ENCODE data around the gene DMRTC2. TPM values are rescaled to one million over a fixed set of nuclear protein-coding genes. Genes with fewer than 3 reads are reported as not detected.

DMRTC2 gene
- total and polyA plus RNA-seq, 2 experiments from 2014 or later: not detected

DNA sequence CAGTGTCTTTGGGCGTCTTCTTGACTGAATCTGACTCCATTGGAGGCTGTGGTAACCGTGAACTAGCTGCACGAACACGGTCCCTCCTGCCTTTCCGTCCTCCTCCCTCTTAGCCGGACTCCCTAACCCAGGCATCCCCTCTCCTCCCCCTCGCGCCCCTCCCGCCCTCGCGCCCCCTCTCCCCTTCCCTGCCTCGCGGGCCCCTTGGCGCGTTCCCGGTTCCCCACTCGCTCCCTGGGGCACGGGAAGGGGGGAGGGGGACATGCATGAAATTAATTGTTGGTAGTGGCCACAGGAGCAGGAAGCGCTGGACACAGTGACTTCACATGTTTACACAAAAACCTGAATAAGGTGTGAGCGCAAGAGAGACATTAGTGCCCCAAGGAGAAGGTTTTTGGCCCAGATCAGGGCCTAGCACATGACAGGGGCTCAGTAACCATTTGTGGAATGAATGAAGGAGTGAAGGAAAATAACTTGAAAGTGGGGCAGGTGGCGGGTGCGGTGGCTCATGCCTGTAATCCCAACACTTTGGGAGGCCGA is 279 bp downstream of the DMRTC2 start:
- TF ChIP-seq, protein P1, sequence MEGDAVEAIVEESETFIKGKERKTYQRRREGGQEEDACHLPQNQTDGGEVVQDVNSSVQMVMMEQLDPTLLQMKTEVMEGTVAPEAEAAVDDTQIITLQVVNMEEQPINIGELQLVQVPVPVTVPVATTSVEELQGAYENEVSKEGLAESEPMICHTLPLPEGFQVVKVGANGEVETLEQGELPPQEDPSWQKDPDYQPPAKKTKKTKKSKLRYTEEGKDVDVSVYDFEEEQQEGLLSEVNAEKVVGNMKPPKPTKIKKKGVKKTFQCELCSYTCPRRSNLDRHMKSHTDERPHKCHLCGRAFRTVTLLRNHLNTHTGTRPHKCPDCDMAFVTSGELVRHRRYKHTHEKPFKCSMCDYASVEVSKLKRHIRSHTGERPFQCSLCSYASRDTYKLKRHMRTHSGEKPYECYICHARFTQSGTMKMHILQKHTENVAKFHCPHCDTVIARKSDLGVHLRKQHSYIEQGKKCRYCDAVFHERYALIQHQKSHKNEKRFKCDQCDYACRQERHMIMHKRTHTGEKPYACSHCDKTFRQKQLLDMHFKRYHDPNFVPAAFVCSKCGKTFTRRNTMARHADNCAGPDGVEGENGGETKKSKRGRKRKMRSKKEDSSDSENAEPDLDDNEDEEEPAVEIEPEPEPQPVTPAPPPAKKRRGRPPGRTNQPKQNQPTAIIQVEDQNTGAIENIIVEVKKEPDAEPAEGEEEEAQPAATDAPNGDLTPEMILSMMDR (IDR thresholded peaks at IDR 0.05; ENCODE audit: low read depth, low read length): no peak
- Histone ChIP-seq H3K27ac (no peak overlapping the region), H3K36me3 (no peaks in the 10 kb centered on the region), H3K4me1 (ENCODE audit: low read depth) (no peaks in the 10 kb centered on the region), H3K9me3 (ENCODE audit: low read depth) (no peaks in the 10 kb centered on the region), H3K27me3 (no peaks in the 10 kb centered on the region), H3K4me3 (no peak overlapping the region)
- no peak for DNase-seq (ENCODE audit: low read depth in 1 of 2, low spot score in 1 of 2)

DNA sequence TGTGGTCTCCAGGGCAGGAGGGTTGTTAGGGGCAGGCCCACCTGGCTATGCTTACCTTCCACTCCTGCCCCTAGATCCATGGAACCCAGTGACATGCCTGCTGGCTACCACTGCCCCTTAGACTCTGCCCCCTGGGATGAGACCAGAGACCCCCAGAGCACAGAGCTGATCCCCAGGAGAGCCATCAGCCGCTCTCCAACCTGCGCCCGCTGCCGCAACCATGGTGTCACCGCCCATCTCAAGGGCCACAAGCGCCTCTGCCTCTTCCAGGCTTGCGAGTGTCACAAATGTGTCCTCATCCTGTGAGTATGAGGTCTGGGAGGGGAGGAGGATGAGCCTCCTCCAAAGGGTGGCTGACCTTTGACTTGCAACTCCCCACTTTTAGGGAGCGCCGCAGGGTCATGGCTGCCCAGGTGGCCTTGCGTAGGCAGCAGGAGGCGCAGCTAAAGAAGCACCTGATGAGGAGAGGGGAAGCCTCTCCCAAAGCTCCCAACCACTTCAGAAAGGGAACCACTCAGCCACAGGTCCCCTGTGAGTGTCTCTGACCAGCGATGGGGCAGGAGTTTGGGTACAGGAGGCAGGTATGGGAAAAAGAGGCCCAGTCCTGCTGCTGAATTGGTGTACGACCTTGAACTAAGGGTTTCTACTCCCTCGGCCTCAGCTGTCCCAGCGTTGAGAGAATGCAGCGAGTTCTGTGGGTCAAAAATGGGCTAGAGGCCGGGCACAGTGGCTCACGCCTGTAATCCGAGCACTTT is 2.7 kb downstream of the DMRTC2 start:
- no peaks in the 10 kb centered on the region for H3K4me1 ChIP-seq (ENCODE audit: low read depth)
- H3K27ac ChIP-seq: no peak overlapping the region
- no peaks in the 10 kb centered on the region for H3K27me3 ChIP-seq
- no peaks in the 10 kb centered on the region for H3K36me3 ChIP-seq
- no peaks in the 10 kb centered on the region for H3K9me3 ChIP-seq (ENCODE audit: low read depth)
- H3K4me3 ChIP-seq: no peak overlapping the region
- TF ChIP-seq, protein P1 (IDR thresholded peaks at IDR 0.05; ENCODE audit: low read depth, low read length): no peak
- no peak for DNase-seq (ENCODE audit: low read depth in 1 of 2, low spot score in 1 of 2)

DNA sequence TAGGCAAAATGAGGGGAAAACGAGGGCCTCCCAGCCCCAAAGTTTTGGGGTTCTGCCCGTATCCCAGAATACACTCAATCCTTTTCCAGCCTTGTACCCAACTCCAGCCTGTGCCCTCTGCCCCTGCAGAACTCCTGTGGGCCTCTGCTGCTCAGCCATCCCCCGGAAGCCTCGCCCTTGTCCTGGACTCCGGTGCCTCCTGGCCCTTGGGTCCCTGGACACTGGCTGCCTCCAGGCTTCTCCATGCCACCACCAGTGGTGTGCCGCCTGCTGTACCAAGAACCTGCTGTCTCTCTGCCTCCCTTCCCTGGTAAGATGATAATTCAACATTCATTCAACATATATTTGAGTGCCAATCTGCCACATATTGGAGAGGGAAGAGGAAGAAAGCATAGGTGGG is 3.8 kb downstream of the DMRTC2 start:
- no peak overlapping the region for H3K27ac ChIP-seq
- H3K36me3 ChIP-seq: no peaks in the 10 kb centered on the region
- H3K9me3 ChIP-seq (ENCODE audit: low read depth): no peaks in the 10 kb centered on the region
- TF ChIP-seq, protein P1 (IDR thresholded peaks at IDR 0.05; ENCODE audit: low read depth, low read length): no peak
- DNase-seq (ENCODE audit: low read depth in 1 of 2, low spot score in 1 of 2): no peak
- H3K27me3 ChIP-seq: peaks cover 2% of the 10 kb centered on the region
- H3K4me1 ChIP-seq (ENCODE audit: low read depth): no peaks in the 10 kb centered on the region
- no peak overlapping the region for H3K4me3 ChIP-seq

DNA sequence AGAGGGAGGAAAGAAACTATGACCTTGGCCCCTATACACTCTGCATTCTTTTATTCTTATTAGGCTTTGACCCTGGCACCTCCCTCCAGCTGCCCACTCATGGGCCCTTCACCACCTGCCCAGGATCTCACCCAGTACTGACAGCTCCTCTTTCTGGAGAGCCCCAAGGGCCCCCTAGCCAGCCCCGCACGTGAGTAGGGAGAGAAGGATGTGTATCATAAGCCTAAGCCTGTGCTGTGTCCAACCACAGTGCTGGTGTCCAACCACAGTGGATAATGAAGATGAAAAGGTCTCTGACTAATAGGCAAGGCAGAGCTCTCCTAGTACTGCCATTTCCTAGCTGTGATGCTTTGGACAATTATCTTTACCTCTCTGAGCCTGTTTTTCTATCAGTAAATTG is 4.2 kb downstream of the DMRTC2 start:
- no peaks in the 10 kb centered on the region for H3K4me1 ChIP-seq (ENCODE audit: low read depth)
- H3K9me3 ChIP-seq (ENCODE audit: low read depth): no peaks in the 10 kb centered on the region
- no peaks in the 10 kb centered on the region for H3K36me3 ChIP-seq
- H3K27ac ChIP-seq: no peak overlapping the region
- no peak for DNase-seq (ENCODE audit: low read depth in 1 of 2, low spot score in 1 of 2)
- H3K4me3 ChIP-seq: no peak overlapping the region
- H3K27me3 ChIP-seq: peaks cover 4% of the 10 kb centered on the region
- TF ChIP-seq, protein P1 (IDR thresholded peaks at IDR 0.05; ENCODE audit: low read depth, low read length): no peak

DNA sequence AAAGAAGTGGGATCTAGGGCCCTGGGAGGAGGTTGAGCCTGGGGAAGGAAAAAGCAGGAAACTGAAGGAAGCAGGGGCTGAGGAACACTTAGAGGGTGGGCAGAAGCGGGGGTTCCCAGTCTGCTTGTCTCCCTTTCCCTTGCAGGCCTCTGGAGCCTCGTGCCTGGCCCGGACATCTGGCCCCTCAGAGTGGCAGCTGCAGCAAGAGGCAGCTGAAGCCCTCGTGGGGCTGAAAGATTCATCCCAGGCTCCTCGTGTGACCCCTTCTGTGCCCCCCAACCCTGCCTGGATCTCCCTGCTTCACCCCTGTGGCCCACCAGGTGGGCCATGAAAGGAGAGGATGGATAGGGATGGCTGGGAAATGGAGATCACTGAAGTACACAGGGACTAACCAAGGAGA is 5.5 kb downstream of the DMRTC2 start:
- DNase-seq (ENCODE audit: low read depth in 1 of 2, low spot score in 1 of 2): no peak
- Histone ChIP-seq H3K4me3 (no peak overlapping the region), H3K27ac (no peak overlapping the region), H3K27me3 (peaks cover 4% of the 10 kb centered on the region), H3K36me3 (no peaks in the 10 kb centered on the region), H3K9me3 (ENCODE audit: low read depth) (no peaks in the 10 kb centered on the region), H3K4me1 (ENCODE audit: low read depth) (no peaks in the 10 kb centered on the region)
- TF ChIP-seq, protein P1 (IDR thresholded peaks at IDR 0.05; ENCODE audit: low read depth, low read length): no peak
